Measurements from ENCODE around the gene EVC. TPM values are rescaled to one million over a fixed set of nuclear protein-coding genes. Genes with fewer than 3 reads are reported as not detected.

Gene EVC
- polyA plus RNA-seq, 10 donors, result 12.9 to 22.9 (median 17.3) TPM

GRCh38 chr4:5755161-5755560 is 44.2 kb downstream of the EVC start:
- DNase-seq, result no peak

GRCh38 chr4:5755679-5756078 is 44.7 kb downstream of the EVC start:
- DNase-seq, result no peak

- no peak for DNase-seq
These were observed 45.3 kb downstream of the EVC start for GRCh38 chr4:5756271-5756670.

GRCh38 chr4:5757091-5757490 is 46.1 kb downstream of the EVC start:
- DNase-seq, result no peak

GRCh38 chr4:5757536-5757935 is 46.5 kb downstream of the EVC start:
- DNase-seq, result no peak

- no peak for DNase-seq
These were observed 47.0 kb downstream of the EVC start for GRCh38 chr4:5757954-5758353.

- peak in 1 of 3 donors; percentile 79 for DNase-seq
These were observed 47.7 kb downstream of the EVC start for GRCh38 chr4:5758741-5759140.

GRCh38 chr4:5759236-5760075 is 48.5 kb downstream of the EVC start:
- DNase-seq, result no peak

GRCh38 chr4:5760246-5760645 is 49.2 kb downstream of the EVC start:
- DNase-seq, result peak in 1 of 3 donors; percentile 13

- DNase-seq, result no peak
These were observed 50.0 kb downstream of the EVC start for GRCh38 chr4:5760936-5761480.

GRCh38 chr4:5770051-5770450 is 59.0 kb downstream of the EVC start:
- no peak for DNase-seq

- DNase-seq, result no peak
These were observed 61.7 kb downstream of the EVC start for GRCh38 chr4:5772528-5773270.

- no peak for DNase-seq
These were observed 62.2 kb downstream of the EVC start for GRCh38 chr4:5773271-5773555.

GRCh38 chr4:5774416-5775036 is 63.5 kb downstream of the EVC start:
- no peak for DNase-seq

GRCh38 chr4:5776510-5776909 is 65.5 kb downstream of the EVC start:
- DNase-seq, result no peak

- DNase-seq, result no peak
These were observed 70.0 kb downstream of the EVC start for GRCh38 chr4:5780831-5781480.

GRCh38 chr4:5781691-5782090 is 70.7 kb downstream of the EVC start:
- DNase-seq, result no peak

GRCh38 chr4:5782829-5783476 is 72.0 kb downstream of the EVC start:
- DNase-seq, result no peak

- DNase-seq, result no peak
These were observed 72.5 kb downstream of the EVC start for GRCh38 chr4:5783486-5783885.

- DNase-seq, result no peak
These were observed 73.0 kb downstream of the EVC start for GRCh38 chr4:5784021-5784420.

GRCh38 chr4:5784960-5785611 is 74.1 kb downstream of the EVC start:
- DNase-seq, result no peak

All from muscle of back (tissue), 11 donors.